ENCODE results near the gene GPC1.

- TF ChIP-seq CTCF (IDR thresholded peaks at IDR 0.05): no peak
- no peak for TF ChIP-seq POLR2A (IDR thresholded peaks at IDR 0.05)
Measured at GRCh38 chr2:240390091-240391073, 45.1 kb upstream of the GPC1 start.

Data from heart left ventricle (tissue), 13 donors.